HG02571 (cell line): ENCODE data around the gene CFH.
"Not testable (repeated sequence)": the region's sequence is repeated elsewhere in the genome, so short reads cannot be mapped to it uniquely, and the experiment has no call there.

Experiments used
- ATAC-seq: cut with Tn5 transposase; IDR thresholded peaks from one replicate; pipeline ENCODE4 v1.9.1; 2021; ENCODE audit warnings: mild to moderate bottlenecking, moderate library complexity; ENCODE audit not compliant: unreplicated experiment

CFH gene

GRCh38 chr1:196743244-196743643 is 91.4 kb downstream of the CFH start:
- ATAC-seq = not testable (repeated sequence)

GRCh38 chr1:196765019-196765740 is 113.3 kb downstream of the CFH start:
- ATAC-seq = not testable (repeated sequence)

GRCh38 chr1:196769823-196770222 is 118.0 kb downstream of the CFH start:
- not testable (repeated sequence) for ATAC-seq

GRCh38 chr1:196773713-196774112 is 121.9 kb downstream of the CFH start:
- ATAC-seq = no peak

- no peak for ATAC-seq
These were observed 122.3 kb downstream of the CFH start for GRCh38 chr1:196774175-196774574.

GRCh38 chr1:196774603-196775002 is 122.8 kb downstream of the CFH start, which contains the start of gene CFHR3:
TSS of gene CFHR3 (plus strand) at chr1:196774840. CDS start at chr1:196774887, 47 bp downstream.
- peak; percentile 69 for ATAC-seq

GRCh38 chr1:196777603-196778002 is 125.8 kb downstream of the CFH start:
- no peak for ATAC-seq

GRCh38 chr1:196779093-196779492 is 127.2 kb downstream of the CFH start:
- ATAC-seq = no peak

- not testable (repeated sequence) for ATAC-seq
These were observed 139.4 kb downstream of the CFH start for GRCh38 chr1:196791252-196791651.

GRCh38 chr1:196794103-196794502 is 142.3 kb downstream of the CFH start:
- ATAC-seq = not testable (repeated sequence)
